B cell (primary cell): ENCODE data around the gene XPO4. TPM values are rescaled to one million over a fixed set of nuclear protein-coding genes. Genes with fewer than 3 reads are reported as not detected.

Experiments used
- ATAC-seq: fragments of 200-7000 bp; cut with Tn5 transposase; one replicate; pipeline ENCODE4 v1.10.0; 2021; ENCODE audit warnings: low read depth, mild to moderate bottlenecking, moderate number of reproducible peaks, moderate library complexity
- CTCF ChIA-PET: fragments of 350-600 bp; sonication (Branson Sonifier 250); formaldehyde crosslinking; loops from one replicate; lab custom pipeline; 2021; ENCODE audit warnings: antibody characterized with exemption, inconsistent platforms; lab: Charles Lee
- POLR2A ChIA-PET: fragments of 350-600 bp; sonication (Branson Sonifier 250); formaldehyde crosslinking; loops from one replicate; lab custom pipeline; 2021; ENCODE audit warnings: antibody characterized with exemption; lab: Charles Lee
- DNase-seq: peaks from one replicate; pipeline ENCODE4 v3.0.0; 2013
- H2AFZ ChIP-seq: 2 replicates; pipeline ENCODE4 v1.6.1; 2012; ENCODE audit warnings: mild to moderate bottlenecking, low read depth, low read length; ENCODE audit not compliant: insufficient read depth, poor library complexity, severe bottlenecking
- H3K27ac ChIP-seq, 2 donors: 1 replicate in 1 of 2; 2 replicates in 1 of 2; pipeline ENCODE4 v1.5.1; 2012 to 2013; ENCODE audit warnings: low read length in 2 of 2, mild to moderate bottlenecking in 2 of 2, moderate library complexity in 1 of 2
- H3K27me3 ChIP-seq, 4 experiments: fragments of 200-600 bp in 1 of 4; sonication (generic) in 1 of 4; replicated peaks in 1 of 4; 1 replicate in 2 of 4; 2 replicates in 2 of 4; pipeline versions ENCODE4 v1.6.1 to v1.7.0; 2013 to 2016; ENCODE audit warnings: low read length in 3 of 4, mild to moderate bottlenecking in 2 of 4, mixed read lengths in 1 of 4, moderate library complexity in 1 of 4; ENCODE audit not compliant: insufficient read depth in 4 of 4, control insufficient read depth in 3 of 4; ENCODE audit errors: control extremely low read depth in 1 of 4
- H3K36me3 ChIP-seq, 2 experiments: replicated peaks in 1 of 2; 1 replicate in 1 of 2; 2 replicates in 1 of 2; pipeline versions ENCODE4 v1.6.1 to v1.7.1; 2013; ENCODE audit warnings: low read length in 1 of 2; ENCODE audit not compliant: insufficient read depth in 2 of 2, control insufficient read depth in 1 of 2; ENCODE audit errors: control extremely low read depth in 1 of 2, extremely low read depth in 1 of 2
- H3K4me1 ChIP-seq, 2 donors: fragments of 200-600 bp in 1 of 2; sonication (generic) in 1 of 2; 1 replicate in 1 of 2; 2 replicates in 1 of 2; pipeline versions ENCODE4 v1.5.1 to v1.6.1; 2013 to 2017; ENCODE audit warnings: low read length in 2 of 2; ENCODE audit not compliant: control insufficient read depth in 2 of 2, insufficient read depth in 2 of 2
- H3K4me2 ChIP-seq: replicated peaks from 2 replicates; pipeline ENCODE3; 2012; ENCODE audit warnings: mild to moderate bottlenecking, low read depth, low read length; ENCODE audit not compliant: poor library complexity, severe bottlenecking
- H3K4me3 ChIP-seq, 5 experiments: fragments of 200-600 bp in 1 of 5; sonication (generic) in 1 of 5; 1 replicate in 3 of 5; 2 replicates in 2 of 5; pipeline versions ENCODE4 v1.5.1 to v1.7.0; 2011 to 2016; ENCODE audit warnings: low read length in 4 of 5, mild to moderate bottlenecking in 4 of 5, low read depth in 2 of 5, control low read depth in 1 of 5, moderate library complexity in 1 of 5; ENCODE audit not compliant: insufficient read depth in 1 of 5; ENCODE audit errors: control extremely low read depth in 1 of 5, extremely low read depth in 1 of 5
- H3K79me2 ChIP-seq: fragments of 200-600 bp; sonication (generic); one replicate; pipeline ENCODE4 v1.6.0; 2016; ENCODE audit warnings: low read length; ENCODE audit not compliant: control insufficient read depth, insufficient read depth
- H3K9ac ChIP-seq: fragments of 200-600 bp; sonication (generic); 2 replicates; pipeline ENCODE4 v1.6.1; 2017; ENCODE audit warnings: mild to moderate bottlenecking, low read length, moderate library complexity
- H3K9me3 ChIP-seq, 3 donors: one replicate each; pipeline versions ENCODE4 v1.6.1 to v1.7.1; 2013; ENCODE audit warnings: low read length in 2 of 3; ENCODE audit not compliant: control insufficient read depth in 2 of 3, insufficient read depth in 1 of 3; ENCODE audit errors: control extremely low read depth in 1 of 3
- H4K20me1 ChIP-seq: 2 replicates; pipeline ENCODE4 v1.6.0; 2012; ENCODE audit warnings: mild to moderate bottlenecking, low read length; ENCODE audit not compliant: insufficient read depth, control insufficient read depth, poor library complexity, severe bottlenecking
- H3K27ac Mint-ChIP-seq: one replicate; pipeline ENCODE4 v1.8.0; 2021; ENCODE audit warnings: mixed read lengths
- H3K27me3 Mint-ChIP-seq: one replicate; pipeline ENCODE4 v1.8.0; 2021; ENCODE audit warnings: mixed read lengths
- H3K4me1 Mint-ChIP-seq: one replicate; pipeline ENCODE4 v1.8.0; 2021; ENCODE audit warnings: mixed read lengths
- H3K4me3 Mint-ChIP-seq: one replicate; pipeline ENCODE4 v1.8.0; 2021; ENCODE audit warnings: mixed read lengths
- H3K9me3 Mint-ChIP-seq: one replicate; pipeline ENCODE4 v1.8.0; 2022; ENCODE audit warnings: mixed read lengths; ENCODE audit not compliant: insufficient read depth
- EZH2 ChIP-seq: IDR thresholded peaks from 2 replicates; pipeline ENCODE4 v1.6.1; 2012; ENCODE audit warnings: borderline replicate concordance, low read depth, mild to moderate bottlenecking, moderate library complexity, low read length; ENCODE audit not compliant: insufficient read depth, poor library complexity, severe bottlenecking
- WGBS: methylation state at CpG from one replicate; pipeline ENCODE4 v1.1.5; 2013; ENCODE audit warnings: missing lambda C conversion rate; ENCODE audit not compliant: insufficient coverage; 5-methylcytosine and 5-hydroxymethylcytosine counted together
- intact Hi-C: fragments of 100-400 bp; cut with micrococcal nuclease; formaldehyde crosslinking; loops from one replicate; pipeline ENCODE4 v1.10.0; 2022
- polyA plus RNA-seq: library from polyadenylated mRNA; depleted of rRNA; stranded (reverse); fragments of >200 nt; gene quantifications from 2 replicates; pipeline ENCODE4 v1.2.3, GENCODE V29; 2012
- total RNA-seq, 2 donors: library from RNA; stranded (reverse); fragments of 120-200 nt in 1 of 2; gene quantifications; 1 replicate in 1 of 2; 2 replicates in 1 of 2; pipeline versions ENCODE4 v1.2.3 to v1.2.4, GENCODE V29; 2013 to 2022
- TF ChIP-seq, protein P1 (sequence below): fragments of 200-600 bp; IDR thresholded peaks from one replicate; pipeline ENCODE4 v1.8.0; 2022; ENCODE audit warnings: antibody characterized with exemption, mild to moderate bottlenecking

XPO4 gene
- total and polyA plus RNA-seq, 2 donors (not counting 1 experiment from before 2014, with no cell fraction given): 6.2 to 25.9 TPM

DNA sequence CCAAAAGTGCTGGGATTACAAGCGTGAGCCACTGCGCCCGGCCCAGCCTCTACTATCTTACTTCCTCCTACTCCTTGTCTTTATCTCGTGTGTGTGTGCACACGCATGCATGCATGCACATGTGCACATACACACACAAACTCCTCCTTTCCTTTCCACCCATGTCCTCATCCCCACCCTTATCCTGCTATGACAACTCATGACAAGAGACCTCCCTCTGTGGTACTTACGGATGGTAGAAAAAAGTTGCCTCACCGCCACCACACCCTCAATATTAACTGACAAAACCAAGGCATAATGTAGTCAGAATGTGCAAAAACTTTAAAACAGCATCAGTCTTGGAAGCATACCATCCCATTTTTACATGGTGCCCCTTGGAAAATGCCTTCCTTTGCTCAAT lies 112.9 kb downstream of the XPO4 start:
- H3K9me3 Mint-ChIP-seq: no peaks in the 10 kb centered on the region
- Histone ChIP-seq H3K27ac (no peak overlapping the region), H3K79me2 (no peaks in the 10 kb centered on the region), H4K20me1 (no peaks in the 10 kb centered on the region), H3K9ac (no peak overlapping the region), H3K4me3 (no peak overlapping the region), H3K4me2 (no peak overlapping the region), H3K4me1 (no peaks in the 10 kb centered on the region), H2AFZ (no peak overlapping the region), H3K9me3 (no peaks in the 10 kb centered on the region), H3K36me3 (peaks cover 5 to 35% of the 10 kb centered on the region in 2 experiments), H3K27me3 (no peaks in the 10 kb centered on the region)
- ChIA-PET POLR2A (no interaction called here), CTCF (no interaction called here)
- no peak overlapping the region for H3K4me3 Mint-ChIP-seq
- H3K4me1 Mint-ChIP-seq: peaks cover 4% of the 10 kb centered on the region
- ATAC-seq: no peak
- no peak for TF ChIP-seq EZH2
- TF ChIP-seq, protein P1, sequence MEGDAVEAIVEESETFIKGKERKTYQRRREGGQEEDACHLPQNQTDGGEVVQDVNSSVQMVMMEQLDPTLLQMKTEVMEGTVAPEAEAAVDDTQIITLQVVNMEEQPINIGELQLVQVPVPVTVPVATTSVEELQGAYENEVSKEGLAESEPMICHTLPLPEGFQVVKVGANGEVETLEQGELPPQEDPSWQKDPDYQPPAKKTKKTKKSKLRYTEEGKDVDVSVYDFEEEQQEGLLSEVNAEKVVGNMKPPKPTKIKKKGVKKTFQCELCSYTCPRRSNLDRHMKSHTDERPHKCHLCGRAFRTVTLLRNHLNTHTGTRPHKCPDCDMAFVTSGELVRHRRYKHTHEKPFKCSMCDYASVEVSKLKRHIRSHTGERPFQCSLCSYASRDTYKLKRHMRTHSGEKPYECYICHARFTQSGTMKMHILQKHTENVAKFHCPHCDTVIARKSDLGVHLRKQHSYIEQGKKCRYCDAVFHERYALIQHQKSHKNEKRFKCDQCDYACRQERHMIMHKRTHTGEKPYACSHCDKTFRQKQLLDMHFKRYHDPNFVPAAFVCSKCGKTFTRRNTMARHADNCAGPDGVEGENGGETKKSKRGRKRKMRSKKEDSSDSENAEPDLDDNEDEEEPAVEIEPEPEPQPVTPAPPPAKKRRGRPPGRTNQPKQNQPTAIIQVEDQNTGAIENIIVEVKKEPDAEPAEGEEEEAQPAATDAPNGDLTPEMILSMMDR: no peak
- H3K27me3 Mint-ChIP-seq: no peaks in the 10 kb centered on the region
- no peak for DNase-seq
- intact Hi-C loops: no loop called here
- H3K27ac Mint-ChIP-seq: peak overlapping the region; percentile 47
- 94% methylated on average over 5 of the region's 7 CpGs for WGBS

GRCh38 chr13:20788312-20788711 lies 114.2 kb downstream of the XPO4 start:
- Histone ChIP-seq H3K79me2 (no peaks in the 10 kb centered on the region), H3K36me3 (peaks cover 5 to 40% of the 10 kb centered on the region in 2 experiments), H3K4me2 (no peak overlapping the region), H3K27ac (no peak overlapping the region), H3K27me3 (no peaks in the 10 kb centered on the region), H3K4me1 (no peaks in the 10 kb centered on the region), H4K20me1 (no peaks in the 10 kb centered on the region), H3K4me3 (no peak overlapping the region), H2AFZ (no peak overlapping the region), H3K9me3 (no peaks in the 10 kb centered on the region), H3K9ac (no peak overlapping the region)
- no CpG with 5 or more reads among the region's 1 CpG for WGBS
- no peak for TF ChIP-seq EZH2
- TF ChIP-seq, protein P1: no peak
- Mint-ChIP-seq H3K4me1 (peaks cover 4% of the 10 kb centered on the region), H3K9me3 (no peaks in the 10 kb centered on the region), H3K4me3 (no peak overlapping the region), H3K27me3 (no peaks in the 10 kb centered on the region), H3K27ac (no peak overlapping the region)
- ATAC-seq (no peak), DNase-seq (no peak)
- CTCF ChIA-PET: interaction anchor here (2.1 kb wide), 1 partner anchor 41 kb away, joined by 6 read pairs; no protein-coding TSS in a partner anchor
- intact Hi-C loops: no loop called here
- POLR2A ChIA-PET: interaction anchor here (0.7 kb wide), 1 partner anchor 116 kb away, joined by 5 read pairs; no protein-coding TSS in a partner anchor
